ENCODE measurements around the gene PLXND1.

DNA sequence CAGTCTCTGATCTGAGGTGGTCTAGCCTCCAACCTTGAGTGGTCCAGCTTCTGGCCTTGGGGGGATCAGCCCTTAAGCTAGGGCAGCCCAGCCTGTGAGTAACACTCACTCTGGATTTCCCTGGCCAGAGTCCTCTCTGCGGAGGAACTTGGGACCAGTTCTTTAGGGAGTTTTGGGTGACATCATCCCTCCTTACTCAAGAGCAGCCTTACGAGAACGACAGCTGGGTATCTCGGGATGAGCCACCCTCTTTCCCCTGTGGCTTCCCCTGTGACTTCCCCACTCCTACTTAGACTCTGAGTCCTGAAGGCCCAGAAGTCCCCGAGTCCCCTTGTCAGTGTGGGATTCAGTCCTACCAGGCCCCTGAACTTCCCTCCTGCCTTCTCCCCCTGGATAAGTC is 10.2 kb upstream of the PLXND1 start:
- TF ChIP-seq, protein P1, sequence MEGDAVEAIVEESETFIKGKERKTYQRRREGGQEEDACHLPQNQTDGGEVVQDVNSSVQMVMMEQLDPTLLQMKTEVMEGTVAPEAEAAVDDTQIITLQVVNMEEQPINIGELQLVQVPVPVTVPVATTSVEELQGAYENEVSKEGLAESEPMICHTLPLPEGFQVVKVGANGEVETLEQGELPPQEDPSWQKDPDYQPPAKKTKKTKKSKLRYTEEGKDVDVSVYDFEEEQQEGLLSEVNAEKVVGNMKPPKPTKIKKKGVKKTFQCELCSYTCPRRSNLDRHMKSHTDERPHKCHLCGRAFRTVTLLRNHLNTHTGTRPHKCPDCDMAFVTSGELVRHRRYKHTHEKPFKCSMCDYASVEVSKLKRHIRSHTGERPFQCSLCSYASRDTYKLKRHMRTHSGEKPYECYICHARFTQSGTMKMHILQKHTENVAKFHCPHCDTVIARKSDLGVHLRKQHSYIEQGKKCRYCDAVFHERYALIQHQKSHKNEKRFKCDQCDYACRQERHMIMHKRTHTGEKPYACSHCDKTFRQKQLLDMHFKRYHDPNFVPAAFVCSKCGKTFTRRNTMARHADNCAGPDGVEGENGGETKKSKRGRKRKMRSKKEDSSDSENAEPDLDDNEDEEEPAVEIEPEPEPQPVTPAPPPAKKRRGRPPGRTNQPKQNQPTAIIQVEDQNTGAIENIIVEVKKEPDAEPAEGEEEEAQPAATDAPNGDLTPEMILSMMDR (IDR thresholded peaks at IDR 0.05; ENCODE audit: poor library complexity, severe bottlenecking), result no peak
- TF ChIP-seq POLR2AphosphoS5 (IDR thresholded peaks at IDR 0.05), result no peak
- no peak for TF ChIP-seq RAD21 (conservative IDR thresholded peaks at IDR 0.05)
- TF ChIP-seq EZH2 (IDR thresholded peaks at IDR 0.05; ENCODE audit: borderline replicate concordance, insufficient read depth, low read length, poor library complexity, severe bottlenecking), result no peak
